Stimulated activated naive B cell treated with anti-CD40 and anti-IgM and Interleukin-4, amounts not matched to agents 10 μg/mL and 1 μg/mL and 100 μg/mL, for 72 hours (primary cell): ENCODE results near the gene UNK.

Experiments used
- ATAC-seq, 2 donors: fragments of 150-1000 bp; cut with Tn5 transposase; replicated peaks; 2 replicates each; pipeline ENCODE4 v1.10.0; 2021; ENCODE audit warnings: moderate library complexity in 1 of 2
- DNase-seq: peaks from one replicate; pipeline ENCODE4 v3.0.0; 2021
- H3K27ac Mint-ChIP-seq: one replicate; pipeline ENCODE4 v1.8.0; 2022; ENCODE audit warnings: mild to moderate bottlenecking, mixed read lengths
- H3K27me3 Mint-ChIP-seq, 2 donors: one replicate each; pipeline ENCODE4 v1.8.0; 2022; ENCODE audit warnings: mixed read lengths in 2 of 2
- H3K36me3 Mint-ChIP-seq, 2 donors: one replicate each; pipeline ENCODE4 v1.8.0; 2022; ENCODE audit warnings: mixed read lengths in 2 of 2, mild to moderate bottlenecking in 1 of 2
- H3K4me1 Mint-ChIP-seq, 2 donors: one replicate each; pipeline ENCODE4 v1.8.0; 2022; ENCODE audit warnings: mixed read lengths in 2 of 2, mild to moderate bottlenecking in 1 of 2
- H3K4me3 Mint-ChIP-seq, 2 donors: one replicate each; pipeline ENCODE4 v1.8.0; 2022; ENCODE audit warnings: mild to moderate bottlenecking in 2 of 2, mixed read lengths in 2 of 2, moderate library complexity in 1 of 2
- H3K9me3 Mint-ChIP-seq, 2 donors: one replicate each; pipeline ENCODE4 v1.8.0; 2022; ENCODE audit warnings: mixed read lengths in 2 of 2, mild to moderate bottlenecking in 1 of 2

Gene UNK

GRCh38 chr17:75842963-75843576 is 58.5 kb downstream of the UNK start:
- ATAC-seq: peak; percentile 3 to 9
- H3K9me3 Mint-ChIP-seq: no peaks in the 10 kb centered on the region
- peaks cover 37 to 41% of the 10 kb centered on the region in 2 donors for H3K36me3 Mint-ChIP-seq
- H3K27ac Mint-ChIP-seq: peak overlapping the region; percentile 95
- H3K27me3 Mint-ChIP-seq: no peaks in the 10 kb centered on the region
- no peak for DNase-seq
- H3K4me3 Mint-ChIP-seq: peak overlapping the region; percentile 93 to 96
- peaks cover 21 to 42% of the 10 kb centered on the region in 2 donors for H3K4me1 Mint-ChIP-seq

GRCh38 chr17:75843577-75844529 is 59.2 kb downstream of the UNK start, which contains the start of gene UNC13D:
TSS of gene UNC13D (minus strand) at chr17:75844404. CDS start at chr17:75844337, 67 bp downstream.
- Mint-ChIP-seq H3K4me3 (peak within 1 kb of the TSS; percentile 93 to 96), H3K27ac (peak within 1 kb of the TSS; percentile 95), H3K9me3 (no peaks in the 10 kb centered on the region), H3K36me3 (peaks cover 34 to 42% of the 10 kb centered on the region in 2 donors), H3K27me3 (no peaks in the 10 kb centered on the region), H3K4me1 (peaks cover 24 to 48% of the 10 kb centered on the region in 2 donors)
- ATAC-seq: peak; percentile 44 to 53
- peak; percentile 46 for DNase-seq

- Mint-ChIP-seq H3K36me3 (peaks cover 37 to 45% of the 10 kb centered on the region in 2 donors), H3K4me1 (peaks cover 25 to 53% of the 10 kb centered on the region in 2 donors), H3K9me3 (no peaks in the 10 kb centered on the region), H3K27ac (peak overlapping the region; percentile 95), H3K4me3 (peak overlapping the region; percentile 93 to 96), H3K27me3 (no peaks in the 10 kb centered on the region)
- ATAC-seq (peak; percentile 8 to 24), DNase-seq (peak; percentile 28)
Measured at GRCh38 chr17:75844530-75845057, 60.0 kb downstream of the UNK start.

GRCh38 chr17:75845058-75845711 is 60.6 kb downstream of the UNK start:
- peaks cover 40 to 48% of the 10 kb centered on the region in 2 donors for H3K36me3 Mint-ChIP-seq

GRCh38 chr17:75845933-75846691 is 61.5 kb downstream of the UNK start:
- peaks cover 40 to 53% of the 10 kb centered on the region in 2 donors for H3K36me3 Mint-ChIP-seq
- H3K4me1 Mint-ChIP-seq: peaks cover 25 to 54% of the 10 kb centered on the region in 2 donors
- ATAC-seq (no peak), DNase-seq (no peak)
- peak overlapping the region; percentile 95 for H3K27ac Mint-ChIP-seq
- no peaks in the 10 kb centered on the region for H3K9me3 Mint-ChIP-seq
- H3K27me3 Mint-ChIP-seq: no peaks in the 10 kb centered on the region
- no peak overlapping the region for H3K4me3 Mint-ChIP-seq

More at GRCh38 chr17:75845058-75845711, 60.6 kb downstream of the UNK start:
- DNase-seq: peak; percentile 87
- Mint-ChIP-seq H3K27ac (peak overlapping the region; percentile 95), H3K9me3 (no peaks in the 10 kb centered on the region), H3K4me1 (peaks cover 25 to 54% of the 10 kb centered on the region in 2 donors), H3K27me3 (no peaks in the 10 kb centered on the region), H3K4me3 (peak overlapping the region; percentile 93 to 96)
- ATAC-seq: peak; percentile 89

- ATAC-seq (no peak), DNase-seq (no peak)
- no peaks in the 10 kb centered on the region for H3K9me3 Mint-ChIP-seq
- no peak overlapping the region for H3K4me3 Mint-ChIP-seq
- H3K27ac Mint-ChIP-seq: no peak overlapping the region
- no peaks in the 10 kb centered on the region for H3K27me3 Mint-ChIP-seq
- H3K4me1 Mint-ChIP-seq: peaks cover 25 to 54% of the 10 kb centered on the region in 2 donors
- H3K36me3 Mint-ChIP-seq: peaks cover 40 to 56% of the 10 kb centered on the region in 2 donors
Measured at GRCh38 chr17:75846692-75847613, 62.3 kb downstream of the UNK start.

- peak overlapping the region; percentile 83 for H3K27ac Mint-ChIP-seq
- no peaks in the 10 kb centered on the region for H3K27me3 Mint-ChIP-seq
- no peak for DNase-seq
- ATAC-seq: no peak
- no peaks in the 10 kb centered on the region for H3K9me3 Mint-ChIP-seq
- H3K4me1 Mint-ChIP-seq: peaks cover 26 to 54% of the 10 kb centered on the region in 2 donors
- H3K36me3 Mint-ChIP-seq: peaks cover 36 to 51% of the 10 kb centered on the region in 2 donors
- H3K4me3 Mint-ChIP-seq: no peak overlapping the region
Measured at GRCh38 chr17:75847614-75848522, 63.3 kb downstream of the UNK start.

- DNase-seq: no peak
- no peaks in the 10 kb centered on the region for H3K27me3 Mint-ChIP-seq
- H3K27ac Mint-ChIP-seq: peak overlapping the region; percentile 83
- peaks cover 26 to 55% of the 10 kb centered on the region in 2 donors for H3K4me1 Mint-ChIP-seq
- H3K9me3 Mint-ChIP-seq: no peaks in the 10 kb centered on the region
- no peak overlapping the region for H3K4me3 Mint-ChIP-seq
- H3K36me3 Mint-ChIP-seq: peaks cover 36 to 48% of the 10 kb centered on the region in 2 donors
- no peak for ATAC-seq
Measured at GRCh38 chr17:75848523-75849278, 64.1 kb downstream of the UNK start.

GRCh38 chr17:75849279-75849646 is 64.7 kb downstream of the UNK start:
- Mint-ChIP-seq H3K27ac (no peak overlapping the region), H3K36me3 (peaks cover 36 to 48% of the 10 kb centered on the region in 2 donors), H3K27me3 (no peaks in the 10 kb centered on the region), H3K4me3 (no peak overlapping the region), H3K9me3 (no peaks in the 10 kb centered on the region), H3K4me1 (peaks cover 26 to 55% of the 10 kb centered on the region in 2 donors)
- no peak for DNase-seq
- no peak for ATAC-seq

- peaks cover 36 to 48% of the 10 kb centered on the region in 2 donors for H3K36me3 Mint-ChIP-seq
- H3K27me3 Mint-ChIP-seq: no peaks in the 10 kb centered on the region
- H3K4me3 Mint-ChIP-seq: no peak overlapping the region
- H3K4me1 Mint-ChIP-seq: peaks cover 26 to 54% of the 10 kb centered on the region in 2 donors
- ATAC-seq (no peak), DNase-seq (no peak)
- no peaks in the 10 kb centered on the region for H3K9me3 Mint-ChIP-seq
- no peak overlapping the region for H3K27ac Mint-ChIP-seq
Measured at GRCh38 chr17:75849724-75850123, 65.1 kb downstream of the UNK start.

- Mint-ChIP-seq H3K36me3 (peaks cover 26 to 39% of the 10 kb centered on the region in 2 donors), H3K4me3 (no peak overlapping the region), H3K9me3 (no peaks in the 10 kb centered on the region), H3K27ac (no peak overlapping the region), H3K4me1 (peaks cover 14 to 42% of the 10 kb centered on the region in 2 donors), H3K27me3 (no peaks in the 10 kb centered on the region)
- no peak for ATAC-seq
- no peak for DNase-seq
Measured at GRCh38 chr17:75850928-75851692, 66.5 kb downstream of the UNK start.
